Neutrophil (primary cell): ENCODE results near the gene RABGGTA.

ENCODE experiments used
- H3K27ac ChIP-seq: fragments of 200-600 bp; sonication (generic); 2 replicates; pipeline ENCODE4 v1.5.1; 2016; ENCODE audit warnings: mild to moderate bottlenecking, moderate library complexity
- H3K27me3 ChIP-seq: fragments of 200-600 bp; sonication (generic); 2 replicates; pipeline ENCODE4 v1.6.0; 2016; ENCODE audit warnings: mild to moderate bottlenecking
- H3K36me3 ChIP-seq: fragments of 200-600 bp; sonication (generic); 2 replicates; pipeline ENCODE4 v1.5.1; 2017
- H3K4me1 ChIP-seq, 2 experiments: fragments of 200-600 bp in 1 of 2; sonication (generic) in 1 of 2; 1 replicate in 1 of 2; 2 replicates in 1 of 2; pipeline versions ENCODE4 v1.5.1 to v1.6.1; 2013 to 2016; ENCODE audit warnings: low read depth in 1 of 2, low read length in 1 of 2, mild to moderate bottlenecking in 1 of 2, moderate library complexity in 1 of 2; ENCODE audit not compliant: control insufficient read depth in 1 of 2, insufficient read depth in 1 of 2
- H3K4me3 ChIP-seq, 2 experiments: fragments of 200-600 bp in 1 of 2; sonication (generic) in 1 of 2; 1 replicate in 1 of 2; 2 replicates in 1 of 2; pipeline ENCODE4 v1.5.1; 2013 to 2016; ENCODE audit warnings: low read depth in 1 of 2, low read length in 1 of 2, mild to moderate bottlenecking in 1 of 2, moderate library complexity in 1 of 2
- H3K9me3 ChIP-seq: fragments of 200-600 bp; sonication (generic); 2 replicates; pipeline ENCODE4 v1.5.1; 2016
- CTCF ChIP-seq: fragments of 200-600 bp; sonication (generic); IDR thresholded peaks from 2 replicates; pipeline ENCODE4 v1.5.1; 2016; ENCODE audit warnings: antibody characterized with exemption

The RABGGTA gene

GRCh38 chr14:24260026-24260779 is 11.2 kb downstream of the RABGGTA start:
- Histone ChIP-seq H3K27me3 (no peaks in the 10 kb centered on the region), H3K36me3 (peaks cover 31% of the 10 kb centered on the region), H3K9me3 (no peaks in the 10 kb centered on the region), H3K4me3 (no peak overlapping the region), H3K4me1 (no peaks in the 10 kb centered on the region), H3K27ac (no peak overlapping the region)
- TF ChIP-seq CTCF: no peak

- H3K36me3 ChIP-seq: peaks cover 36% of the 10 kb centered on the region
- no peak overlapping the region for H3K27ac ChIP-seq
- no peak for TF ChIP-seq CTCF
- H3K27me3 ChIP-seq: no peaks in the 10 kb centered on the region
- no peak overlapping the region for H3K4me3 ChIP-seq
- H3K9me3 ChIP-seq: no peaks in the 10 kb centered on the region
- no peaks in the 10 kb centered on the region for H3K4me1 ChIP-seq
These were observed 11.9 kb downstream of the RABGGTA start for GRCh38 chr14:24259282-24260025.

GRCh38 chr14:24258548-24259265 is 12.7 kb downstream of the RABGGTA start:
- H3K9me3 ChIP-seq: no peaks in the 10 kb centered on the region
- peaks cover 40% of the 10 kb centered on the region for H3K36me3 ChIP-seq
- no peak overlapping the region for H3K27ac ChIP-seq
- H3K27me3 ChIP-seq: no peaks in the 10 kb centered on the region
- TF ChIP-seq CTCF: no peak
- H3K4me1 ChIP-seq: no peaks in the 10 kb centered on the region
- no peak overlapping the region for H3K4me3 ChIP-seq

- H3K27ac ChIP-seq: no peak overlapping the region
- H3K36me3 ChIP-seq: peaks cover 46% of the 10 kb centered on the region
- no peaks in the 10 kb centered on the region for H3K9me3 ChIP-seq
- no peaks in the 10 kb centered on the region for H3K27me3 ChIP-seq
- TF ChIP-seq CTCF: no peak
- H3K4me3 ChIP-seq: no peak overlapping the region
- no peaks in the 10 kb centered on the region for H3K4me1 ChIP-seq
These were observed 13.3 kb downstream of the RABGGTA start for GRCh38 chr14:24258119-24258518.

GRCh38 chr14:24256960-24257359 is 14.4 kb downstream of the RABGGTA start:
- Histone ChIP-seq H3K27me3 (no peaks in the 10 kb centered on the region), H3K4me1 (no peaks in the 10 kb centered on the region), H3K36me3 (peaks cover 54% of the 10 kb centered on the region), H3K4me3 (no peak overlapping the region), H3K27ac (no peak overlapping the region), H3K9me3 (no peaks in the 10 kb centered on the region)
- TF ChIP-seq CTCF: no peak
